CD4-positive, alpha-beta T cell treated with Interleukin-6 for 4 hours (primary cell): ENCODE measurements around the gene MAP3K7CL.
A peak's percentile ranks its signal among the peaks of the same experiment; 100 is the strongest.

Experiments
- DNase-seq: peaks from one replicate; pipeline ENCODE4 v3.0.0-alpha.2; 2020; ENCODE audit warnings: mixed read lengths

MAP3K7CL gene

GRCh38 chr21:29170944-29171343 is 40.5 kb downstream of the MAP3K7CL start:
- DNase-seq: no peak

GRCh38 chr21:29172282-29172681 is 41.8 kb downstream of the MAP3K7CL start:
- no peak for DNase-seq

- DNase-seq: no peak
These were observed 44.2 kb downstream of the MAP3K7CL start for GRCh38 chr21:29174607-29175013.

GRCh38 chr21:29175408-29176134 is 45.1 kb downstream of the MAP3K7CL start:
- DNase-seq: no peak

GRCh38 chr21:29176471-29177120 is 46.2 kb downstream of the MAP3K7CL start:
- no peak for DNase-seq

GRCh38 chr21:29177800-29178199 is 47.4 kb downstream of the MAP3K7CL start:
- DNase-seq: no peak

- DNase-seq: no peak
These were observed 48.5 kb downstream of the MAP3K7CL start for GRCh38 chr21:29178926-29179325.

GRCh38 chr21:29179503-29179902 is 49.1 kb downstream of the MAP3K7CL start:
- DNase-seq: no peak

GRCh38 chr21:29181799-29182470 is 51.5 kb downstream of the MAP3K7CL start:
- DNase-seq: no peak

- DNase-seq: no peak
These were observed 52.2 kb downstream of the MAP3K7CL start for GRCh38 chr21:29182691-29183092.

GRCh38 chr21:29184037-29184436 is 53.6 kb downstream of the MAP3K7CL start:
- DNase-seq: no peak

GRCh38 chr21:29185172-29185571 is 54.7 kb downstream of the MAP3K7CL start:
- DNase-seq: no peak

GRCh38 chr21:29185633-29186032 is 55.2 kb downstream of the MAP3K7CL start:
- no peak for DNase-seq

- DNase-seq: no peak
These were observed 55.8 kb downstream of the MAP3K7CL start for GRCh38 chr21:29186246-29186645.

- DNase-seq: no peak
These were observed 57.5 kb downstream of the MAP3K7CL start for GRCh38 chr21:29187944-29188343.

GRCh38 chr21:29189353-29189752 is 58.9 kb downstream of the MAP3K7CL start:
- no peak for DNase-seq

- DNase-seq: no peak
These were observed 60.5 kb downstream of the MAP3K7CL start for GRCh38 chr21:29190923-29191331.

GRCh38 chr21:29193072-29193471 is 62.6 kb downstream of the MAP3K7CL start:
- DNase-seq: no peak

GRCh38 chr21:29193901-29194300 is 63.5 kb downstream of the MAP3K7CL start:
- DNase-seq: no peak

- DNase-seq: no peak
These were observed 63.9 kb downstream of the MAP3K7CL start for GRCh38 chr21:29194342-29194741.

GRCh38 chr21:29194847-29195246 is 64.4 kb downstream of the MAP3K7CL start:
- no peak for DNase-seq

- DNase-seq: peak; percentile 64
These were observed 65.7 kb downstream of the MAP3K7CL start for GRCh38 chr21:29195981-29196669.

GRCh38 chr21:29196670-29197191 is 66.3 kb downstream of the MAP3K7CL start:
- no peak for DNase-seq
